Spleen (tissue), 7 donors: Measurements from ENCODE around the gene SNX11.

Experiments used
- CTCF ChIP-seq, 11 experiments: fragments of 200-600 bp in 7 of 11; fragments of 450-650 bp in 4 of 11; sonication (generic) in 4 of 11; IDR thresholded peaks in 8 of 11; conservative IDR thresholded peaks in 3 of 11; 1 replicate in 7 of 11; 2 replicates in 4 of 11; pipeline versions ENCODE4 v1.4.0 to v1.8.0; 2016 to 2021; ENCODE audit warnings: antibody characterized with exemption in 11 of 11, inconsistent platforms in 4 of 11, mild to moderate bottlenecking in 1 of 11
- POLR2A ChIP-seq, 3 donors: fragments of 450-650 bp; IDR thresholded peaks; one replicate each; pipeline ENCODE4 v1.5.1; 2017; ENCODE audit warnings: antibody characterized with exemption in 3 of 3, mild to moderate bottlenecking in 1 of 3
- POLR2AphosphoS5 ChIP-seq, 3 donors: sonication (generic); formaldehyde crosslinking; IDR thresholded peaks; one replicate each; pipeline ENCODE4 v1.5.1; 2017; ENCODE audit warnings: antibody characterized with exemption in 3 of 3
- donor health status: DM: no; HTN: no; CAD: no; lungs with moderate emphysema.
- donor health status: DM: no; HTN: no; CAD: no.
- donor health status: DM: no; HTN: no; CAD: no.

- no peak for TF ChIP-seq CTCF (IDR thresholded peaks at IDR 0.05 in 8 of 11, conservative IDR thresholded peaks at IDR 0.05 in 3 of 11)
- no peak for TF ChIP-seq POLR2A (IDR thresholded peaks at IDR 0.05)
- TF ChIP-seq POLR2AphosphoS5 (IDR thresholded peaks at IDR 0.05): no peak
Measured at GRCh38 chr17:48163809-48164208, 56.2 kb downstream of the SNX11 start.
